Measurements from ENCODE around the gene ELOF1. TPM values are rescaled to one million over a fixed set of nuclear protein-coding genes. Genes with fewer than 3 reads are reported as not detected.

Gene ELOF1
- total RNA-seq, 1 experiment from 2014 or later = 49.4 TPM

GRCh38 chr19:11505032-11505503 is 54.0 kb downstream of the ELOF1 start:
- ChIA-PET CTCF (interaction anchor here (0.6 kb wide), 1 partner anchor 160 kb away, joined by 7 read pairs; no protein-coding TSS in a partner anchor), POLR2A (interaction anchor here (0.8 kb wide), 1 partner anchor 24 kb away, joined by 3 read pairs; the partner anchor contains the start of gene ECSIT)
- peaks cover 32% of the 10 kb centered on the region for H3K36me3 Mint-ChIP-seq (ENCODE audit: insufficient read depth, unreplicated experiment)
- Histone ChIP-seq H3K4me3 (ENCODE audit: low read depth, low read length) (peak overlapping the region; percentile 89), H3K4me1 (peaks cover 11% of the 10 kb centered on the region; the same call in 1 of the 2 replicates), H3K9me3 (no peaks in the 10 kb centered on the region), H3K27me3 (replicated peaks; ENCODE audit: control insufficient read depth, insufficient read depth, low read length) (no peaks in the 10 kb centered on the region), H3K36me3 (ENCODE audit: control insufficient read depth, insufficient read depth, low read length) (no peaks in the 10 kb centered on the region; the same call in 1 of the 2 replicates)
- peaks cover 7% of the 10 kb centered on the region for H3K4me1 Mint-ChIP-seq (ENCODE audit: low read depth, unreplicated experiment)
- no peak for TF ChIP-seq CTCF (IDR thresholded peaks at IDR 0.05; ENCODE audit: insufficient read depth in 1 of 2, low read depth in 1 of 2, low read length in 1 of 2, severe bottlenecking in 1 of 2, unreplicated experiment in 1 of 2)
- H3K27ac Mint-ChIP-seq (ENCODE audit: unreplicated experiment) = peak overlapping the region; percentile 95
- H3K27me3 Mint-ChIP-seq (ENCODE audit: insufficient read depth, unreplicated experiment) = no peaks in the 10 kb centered on the region
- DNase-seq = peak; percentile 97 to 98
- H3K9me3 Mint-ChIP-seq (ENCODE audit: unreplicated experiment) = no peaks in the 10 kb centered on the region
- peak overlapping the region; percentile 81 for H3K4me3 Mint-ChIP-seq (ENCODE audit: unreplicated experiment)
- intact Hi-C loops (cut with micrococcal nuclease; ENCODE audit: unreplicated experiment) = no loop called here
- no TSS peak for BruUV-seq (replicated peaks)

GRCh38 chr19:11504502-11505031 is 54.5 kb downstream of the ELOF1 start:
- DNase-seq = no peak
- Mint-ChIP-seq H3K36me3 (ENCODE audit: insufficient read depth, unreplicated experiment) (peaks cover 32% of the 10 kb centered on the region), H3K4me1 (ENCODE audit: low read depth, unreplicated experiment) (peaks cover 7% of the 10 kb centered on the region), H3K27me3 (ENCODE audit: insufficient read depth, unreplicated experiment) (no peaks in the 10 kb centered on the region), H3K27ac (ENCODE audit: unreplicated experiment) (peak overlapping the region; percentile 95), H3K9me3 (ENCODE audit: unreplicated experiment) (no peaks in the 10 kb centered on the region), H3K4me3 (ENCODE audit: unreplicated experiment) (peak overlapping the region; percentile 81)
- Histone ChIP-seq H3K9me3 (no peaks in the 10 kb centered on the region), H3K36me3 (ENCODE audit: control insufficient read depth, insufficient read depth, low read length) (no peaks in the 10 kb centered on the region; the same call in 1 of the 2 replicates), H3K27me3 (replicated peaks; ENCODE audit: control insufficient read depth, insufficient read depth, low read length) (no peaks in the 10 kb centered on the region), H3K4me3 (ENCODE audit: low read depth, low read length) (peak overlapping the region; percentile 89), H3K4me1 (peaks cover 11% of the 10 kb centered on the region; the same call in 1 of the 2 replicates)
- CTCF ChIA-PET = no interaction called here
- intact Hi-C loops (cut with micrococcal nuclease; ENCODE audit: unreplicated experiment) = no loop called here
- POLR2A ChIA-PET = interaction anchor here (0.8 kb wide), 1 partner anchor 24 kb away, joined by 3 read pairs; the partner anchor contains the start of gene ECSIT
- no peak for TF ChIP-seq CTCF (IDR thresholded peaks at IDR 0.05; ENCODE audit: insufficient read depth in 1 of 2, low read depth in 1 of 2, low read length in 1 of 2, severe bottlenecking in 1 of 2, unreplicated experiment in 1 of 2)
- no TSS peak for BruUV-seq (replicated peaks)

Other genes with a start within 250 kb of the ELOF1 start
- gene RAB3D, start 219.6 kb downstream of the ELOF1 start, total RNA-seq (2022) = 28.0 and 35.2 TPM in 2 replicates
- 68.3 and 76.1 TPM in 2 replicates for gene TMEM205, start 213.0 kb downstream of the ELOF1 start, total RNA-seq (2022)
- 11.7 and 13.9 TPM in 2 replicates for gene CCDC159, start 212.7 kb downstream of the ELOF1 start, total RNA-seq (2022)
- gene PLPPR2, start 203.8 kb downstream of the ELOF1 start, total RNA-seq (2022) = 5.6 and 7.4 TPM in 2 replicates
- gene SWSAP1, start 184.6 kb downstream of the ELOF1 start, total RNA-seq (2022) = 3.7 and 3.9 TPM in 2 replicates
- gene EPOR, start 174.9 kb downstream of the ELOF1 start, total RNA-seq (2022) = 6.1 and 7.9 TPM in 2 replicates
- gene RGL3, start 139.9 kb downstream of the ELOF1 start, total RNA-seq (2022) = 53.1 and 58.8 TPM in 2 replicates
- gene ODAD3, start 124.1 kb downstream of the ELOF1 start, total RNA-seq (2022) = not detected in 2 replicates
- 412 and 456 TPM in 2 replicates for gene PRKCSH, start 123.6 kb downstream of the ELOF1 start, total RNA-seq (2022)
- not detected in 2 replicates for gene ELAVL3, start 78.2 kb downstream of the ELOF1 start, total RNA-seq (2022)
- 6.1 and 8.9 TPM in 2 replicates for gene ZNF653, start 53.4 kb downstream of the ELOF1 start, total RNA-seq (2022)
- 39.8 and 44.8 TPM in 2 replicates for gene ECSIT, start 30.1 kb downstream of the ELOF1 start, total RNA-seq (2022)
- gene CNN1, start 20.4 kb downstream of the ELOF1 start, total RNA-seq (2022) = 0.54 and 0.84 TPM in 2 replicates
- 0.48 TPM in 1 of 2 replicates, not detected in the other for gene ACP5, start 18.4 kb upstream of the ELOF1 start, total RNA-seq (2022)
- 8.1 and 9.0 TPM in 2 replicates for gene ZNF627, start 38.3 kb upstream of the ELOF1 start, total RNA-seq (2022)
- gene ZNF823, start 179.7 kb upstream of the ELOF1 start, total RNA-seq (2022) = 11.9 and 12.1 TPM in 2 replicates
- 3.2 and 4.4 TPM in 2 replicates for gene ZNF441, start 207.8 kb upstream of the ELOF1 start, total RNA-seq (2022)
- 0.20 and 0.56 TPM in 2 replicates for gene ZNF491, start 239.3 kb upstream of the ELOF1 start, total RNA-seq (2022)

Measured in Caco-2 (cell line).